Endothelial cell (in vitro differentiated cells): ENCODE measurements around the gene DCAF5. TPM values are rescaled to one million over a fixed set of nuclear protein-coding genes. Genes with fewer than 3 reads are reported as not detected.

Experiments used
- DNase-seq: peaks from one replicate; pipeline ENCODE4 v3.0.0; 2021; ENCODE audit warnings: low spot score
- H3K27ac Mint-ChIP-seq: one replicate; pipeline ENCODE4 v1.8.0; 2021; ENCODE audit warnings: mixed read lengths, inconsistent platforms; ENCODE audit not compliant: unreplicated experiment
- H3K27me3 Mint-ChIP-seq: one replicate; pipeline ENCODE4 v1.8.0; 2021; ENCODE audit warnings: mild to moderate bottlenecking, moderate library complexity, mixed read lengths, inconsistent platforms; ENCODE audit not compliant: unreplicated experiment
- H3K36me3 Mint-ChIP-seq: one replicate; pipeline ENCODE4 v1.8.0; 2021; ENCODE audit warnings: mild to moderate bottlenecking, low read depth, mixed read lengths, inconsistent platforms; ENCODE audit not compliant: unreplicated experiment
- H3K4me1 Mint-ChIP-seq: one replicate; pipeline ENCODE4 v1.8.0; 2021; ENCODE audit warnings: mild to moderate bottlenecking, mixed read lengths, inconsistent platforms; ENCODE audit not compliant: unreplicated experiment
- H3K4me3 Mint-ChIP-seq: one replicate; pipeline ENCODE4 v1.8.0; 2021; ENCODE audit warnings: mild to moderate bottlenecking, mixed read lengths, inconsistent platforms; ENCODE audit not compliant: unreplicated experiment
- H3K9me3 Mint-ChIP-seq: one replicate; pipeline ENCODE4 v1.8.0; 2021; ENCODE audit warnings: mixed read lengths, inconsistent platforms; ENCODE audit not compliant: unreplicated experiment
- CTCF ChIP-seq: fragments of 200-600 bp; sonication (generic); IDR thresholded peaks from one replicate; pipeline ENCODE4 v1.5.0; 2021; ENCODE audit warnings: antibody characterized with exemption; ENCODE audit not compliant: unreplicated experiment
- total RNA-seq: library from RNA; stranded (reverse); fragmentation: NEBNext Ultra II Directional; extraction: Animal tissue kit (Norgen Biotek cat#: 25700); gene quantifications from one replicate; pipeline ENCODE4 v1.2.1, GENCODE V29; 2021; ENCODE audit not compliant: unreplicated experiment

Gene DCAF5
- total RNA-seq, 1 donor from 2014 or later = 72.0 TPM

- Mint-ChIP-seq H3K4me3 (no peak overlapping the region), H3K4me1 (no peaks in the 10 kb centered on the region), H3K27ac (no peak overlapping the region), H3K27me3 (peaks cover 20% of the 10 kb centered on the region), H3K9me3 (no peaks in the 10 kb centered on the region), H3K36me3 (no peaks in the 10 kb centered on the region)
- DNase-seq = no peak
- TF ChIP-seq CTCF = no peak
These were observed 151.5 kb downstream of the DCAF5 start for GRCh38 chr14:69001375-69001774.

Other genes starting within 250 kb of the DCAF5 start
- gene ACTN1, start 173.8 kb downstream of the DCAF5 start, total RNA-seq = 130 TPM
- 21.0 TPM for gene EXD2, start 38.4 kb upstream of the DCAF5 start, total RNA-seq
- gene GALNT16, start 107.0 kb upstream of the DCAF5 start, total RNA-seq = 2.8 TPM
- gene ERH, start 245.2 kb upstream of the DCAF5 start, total RNA-seq = 282 TPM
- gene SLC39A9, start 245.6 kb upstream of the DCAF5 start, total RNA-seq = 41.2 TPM